Astrocyte (in vitro differentiated cells and primary cell): Measurements from ENCODE around the gene NPM1. TPM values are rescaled to one million over a fixed set of nuclear protein-coding genes. Genes with fewer than 3 reads are reported as not detected.
A peak's percentile ranks its signal among the peaks of the same experiment; 100 is the strongest.

Experiments
- DNase-seq: peaks from one replicate; pipeline ENCODE4 v3.0.0-alpha.2; 2010; ENCODE audit warnings: low read depth
- FAIRE-seq: peaks from 2 replicates; lab custom pipeline; 2011; peaks lifted over from hg19 to GRCh38; lab: Jason Lieb, UNC
- H2AFZ ChIP-seq: 2 replicates; pipeline ENCODE4 v1.6.0; 2012; ENCODE audit warnings: low read depth, low read length, inconsistent platforms
- H3K27ac ChIP-seq: 2 replicates; pipeline ENCODE4 v1.5.1; 2011; ENCODE audit warnings: low read depth, low read length, inconsistent platforms
- H3K27me3 ChIP-seq: 2 replicates; pipeline ENCODE4 v1.6.0; 2011; ENCODE audit warnings: low read length, inconsistent platforms; ENCODE audit not compliant: insufficient read depth
- H3K36me3 ChIP-seq: 2 replicates; pipeline ENCODE4 v1.5.1; 2011; ENCODE audit warnings: low read length, inconsistent platforms; ENCODE audit not compliant: insufficient read depth
- H3K4me1 ChIP-seq: 2 replicates; pipeline ENCODE4 v1.5.1; 2011; ENCODE audit warnings: low read length, inconsistent platforms; ENCODE audit not compliant: insufficient read depth
- H3K4me2 ChIP-seq: 2 replicates; pipeline ENCODE4 v1.6.0; 2012; ENCODE audit warnings: low read length, inconsistent platforms
- H3K4me3 ChIP-seq: 2 replicates; pipeline ENCODE4 v1.5.1; 2011; ENCODE audit warnings: low read depth, mild to moderate bottlenecking, low read length, inconsistent platforms; ENCODE audit not compliant: insufficient read depth
- H3K79me2 ChIP-seq: 2 replicates; pipeline ENCODE4 v1.6.0; 2012; ENCODE audit warnings: mild to moderate bottlenecking, low read length, inconsistent platforms; ENCODE audit not compliant: insufficient read depth
- H3K9ac ChIP-seq: 2 replicates; pipeline ENCODE4 v1.6.0; 2012; ENCODE audit warnings: mild to moderate bottlenecking, low read length, inconsistent platforms
- H3K9me3 ChIP-seq: 2 replicates; pipeline ENCODE4 v1.5.1; 2012; ENCODE audit warnings: low read depth, mild to moderate bottlenecking, low read length, inconsistent platforms; ENCODE audit not compliant: insufficient read depth
- H4K20me1 ChIP-seq: 2 replicates; pipeline ENCODE4 v1.6.0; 2012; ENCODE audit warnings: low read length, inconsistent platforms; ENCODE audit not compliant: insufficient read depth
- H3K27ac Mint-ChIP-seq: one replicate; pipeline ENCODE4 v1.8.0; 2021; ENCODE audit warnings: mild to moderate bottlenecking, mixed read lengths; ENCODE audit not compliant: unreplicated experiment
- H3K27me3 Mint-ChIP-seq: one replicate; pipeline ENCODE4 v1.8.0; 2021; ENCODE audit warnings: low read depth, mixed read lengths; ENCODE audit not compliant: unreplicated experiment
- H3K36me3 Mint-ChIP-seq: one replicate; pipeline ENCODE4 v1.8.0; 2021; ENCODE audit warnings: low read depth, mixed read lengths; ENCODE audit not compliant: unreplicated experiment
- H3K4me1 Mint-ChIP-seq: one replicate; pipeline ENCODE4 v1.8.0; 2021; ENCODE audit warnings: low read depth, mixed read lengths; ENCODE audit not compliant: unreplicated experiment
- H3K4me3 Mint-ChIP-seq: one replicate; pipeline ENCODE4 v1.8.0; 2021; ENCODE audit warnings: mild to moderate bottlenecking, moderate library complexity, mixed read lengths; ENCODE audit not compliant: unreplicated experiment
- H3K9me3 Mint-ChIP-seq: one replicate; pipeline ENCODE4 v1.8.0; 2021; ENCODE audit warnings: mild to moderate bottlenecking, mixed read lengths; ENCODE audit not compliant: unreplicated experiment
- EZH2 ChIP-seq: IDR thresholded peaks from 2 replicates; pipeline ENCODE4 v1.6.1; 2012; ENCODE audit warnings: mild to moderate bottlenecking, low read length, inconsistent platforms; ENCODE audit not compliant: insufficient read depth
- total RNA-seq: library from RNA; stranded (reverse); gene quantifications from 2 replicates; pipeline ENCODE4 v1.2.1, GENCODE V29; 2021
- TF ChIP-seq, protein P1 (sequence below): IDR thresholded peaks from 2 replicates; pipeline ENCODE4 v1.5.1; 2011; ENCODE audit warnings: low read depth, mild to moderate bottlenecking, inconsistent platforms, low read length, moderate library complexity; ENCODE audit not compliant: insufficient read depth

The NPM1 gene
- total RNA-seq, 1 donor from 2014 or later: 1,219 TPM

DNA sequence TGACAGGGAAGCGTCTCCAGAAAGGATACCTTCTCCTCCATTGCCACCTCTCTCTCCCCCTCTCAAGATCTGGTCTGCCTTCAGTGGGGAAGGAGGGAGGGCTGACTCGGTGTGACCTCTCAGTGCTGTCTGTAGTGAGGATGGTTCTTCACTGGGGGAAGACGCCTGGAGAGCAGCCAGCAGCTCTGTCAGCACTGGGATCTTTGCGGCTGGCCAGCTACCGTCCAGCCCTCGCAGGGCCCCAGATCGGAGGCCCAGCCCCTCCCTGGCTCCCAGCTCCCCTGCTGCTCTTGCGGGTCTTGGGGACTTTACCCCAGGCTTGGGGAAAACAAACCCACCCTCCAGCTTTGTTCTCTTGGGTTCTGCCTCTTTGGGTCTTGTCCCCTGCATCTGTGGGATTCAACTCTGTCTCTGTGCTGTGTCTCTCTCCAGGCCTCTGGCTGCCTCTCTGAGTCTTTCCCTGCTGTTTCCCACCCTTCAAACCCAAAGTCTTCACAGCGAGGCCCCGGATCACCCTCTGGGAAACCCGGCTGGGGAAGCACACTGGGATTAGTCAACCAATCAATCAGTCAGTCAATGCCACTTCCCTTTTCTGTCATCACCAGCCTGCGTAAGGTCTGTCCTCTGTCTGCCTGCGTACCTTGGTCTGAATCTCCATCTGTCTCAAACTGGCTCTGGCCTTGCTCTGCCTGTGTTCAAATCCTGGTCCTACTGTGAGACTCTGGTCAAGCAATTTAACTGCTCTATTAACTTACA is 54.8 kb downstream of the NPM1 start:
- Mint-ChIP-seq H3K27me3 (peaks cover 12% of the 10 kb centered on the region), H3K36me3 (peaks cover 11% of the 10 kb centered on the region), H3K4me3 (no peak overlapping the region), H3K9me3 (no peaks in the 10 kb centered on the region), H3K4me1 (peaks cover 8% of the 10 kb centered on the region), H3K27ac (no peak overlapping the region)
- H3K27me3 ChIP-seq: no peaks in the 10 kb centered on the region
- no peak overlapping the region for H2AFZ ChIP-seq
- no peak overlapping the region for H3K27ac ChIP-seq
- DNase-seq: peak; percentile 50
- H4K20me1 ChIP-seq: no peaks in the 10 kb centered on the region
- peaks cover 10% of the 10 kb centered on the region for H3K4me1 ChIP-seq
- TF ChIP-seq EZH2: no peak
- TF ChIP-seq, protein P1, sequence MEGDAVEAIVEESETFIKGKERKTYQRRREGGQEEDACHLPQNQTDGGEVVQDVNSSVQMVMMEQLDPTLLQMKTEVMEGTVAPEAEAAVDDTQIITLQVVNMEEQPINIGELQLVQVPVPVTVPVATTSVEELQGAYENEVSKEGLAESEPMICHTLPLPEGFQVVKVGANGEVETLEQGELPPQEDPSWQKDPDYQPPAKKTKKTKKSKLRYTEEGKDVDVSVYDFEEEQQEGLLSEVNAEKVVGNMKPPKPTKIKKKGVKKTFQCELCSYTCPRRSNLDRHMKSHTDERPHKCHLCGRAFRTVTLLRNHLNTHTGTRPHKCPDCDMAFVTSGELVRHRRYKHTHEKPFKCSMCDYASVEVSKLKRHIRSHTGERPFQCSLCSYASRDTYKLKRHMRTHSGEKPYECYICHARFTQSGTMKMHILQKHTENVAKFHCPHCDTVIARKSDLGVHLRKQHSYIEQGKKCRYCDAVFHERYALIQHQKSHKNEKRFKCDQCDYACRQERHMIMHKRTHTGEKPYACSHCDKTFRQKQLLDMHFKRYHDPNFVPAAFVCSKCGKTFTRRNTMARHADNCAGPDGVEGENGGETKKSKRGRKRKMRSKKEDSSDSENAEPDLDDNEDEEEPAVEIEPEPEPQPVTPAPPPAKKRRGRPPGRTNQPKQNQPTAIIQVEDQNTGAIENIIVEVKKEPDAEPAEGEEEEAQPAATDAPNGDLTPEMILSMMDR: no peak
- H3K4me3 ChIP-seq: no peak overlapping the region
- no peaks in the 10 kb centered on the region for H3K79me2 ChIP-seq
- no peaks in the 10 kb centered on the region for H3K9me3 ChIP-seq
- H3K4me2 ChIP-seq: peak overlapping the region; percentile 5
- no peaks in the 10 kb centered on the region for H3K36me3 ChIP-seq
- FAIRE-seq: no peak
- no peak overlapping the region for H3K9ac ChIP-seq

DNA sequence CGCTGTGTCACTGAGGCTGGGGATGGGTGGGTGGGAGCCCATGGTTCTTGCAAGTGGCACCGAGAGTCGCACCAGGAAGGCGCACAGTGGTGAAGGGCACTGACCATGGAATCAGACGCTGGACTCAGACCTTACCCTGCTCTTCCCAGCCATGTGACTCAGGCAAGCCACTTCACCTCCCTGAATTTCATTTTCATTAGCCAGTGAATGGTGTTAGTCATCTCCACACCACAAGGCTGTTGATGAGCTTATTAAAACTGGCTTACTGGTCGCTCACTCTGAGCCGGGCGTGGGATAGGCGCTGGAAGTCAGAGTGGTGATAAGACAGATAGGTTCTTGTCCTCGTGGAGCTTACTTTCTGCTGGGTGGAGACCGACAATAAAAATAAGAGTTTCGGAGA is 56.9 kb downstream of the NPM1 start:
- H3K79me2 ChIP-seq: no peaks in the 10 kb centered on the region
- no peaks in the 10 kb centered on the region for H3K27me3 ChIP-seq
- no peak overlapping the region for H2AFZ ChIP-seq
- no peaks in the 10 kb centered on the region for H4K20me1 ChIP-seq
- Mint-ChIP-seq H3K36me3 (peaks cover 18% of the 10 kb centered on the region), H3K27ac (peak overlapping the region; percentile 71), H3K9me3 (no peaks in the 10 kb centered on the region), H3K27me3 (peaks cover 24% of the 10 kb centered on the region), H3K4me1 (peaks cover 11% of the 10 kb centered on the region), H3K4me3 (no peak overlapping the region)
- FAIRE-seq (no peak), DNase-seq (peak; percentile 83)
- H3K9ac ChIP-seq: no peak overlapping the region
- no peak overlapping the region for H3K4me2 ChIP-seq
- TF ChIP-seq, protein P1: no peak
- no peak for TF ChIP-seq EZH2
- H3K27ac ChIP-seq: no peak overlapping the region
- H3K4me1 ChIP-seq: peaks cover 10% of the 10 kb centered on the region
- H3K9me3 ChIP-seq: no peaks in the 10 kb centered on the region
- no peak overlapping the region for H3K4me3 ChIP-seq
- H3K36me3 ChIP-seq: no peaks in the 10 kb centered on the region
